ENCODE measurements around the gene ACSL1. TPM values are rescaled to one million over a fixed set of nuclear protein-coding genes. Genes with fewer than 3 reads are reported as not detected.

ACSL1 gene
- total and polyA plus RNA-seq, 7 experiments from 2014 or later: 5.7 to 80.1 (median 11.5) TPM

DNA sequence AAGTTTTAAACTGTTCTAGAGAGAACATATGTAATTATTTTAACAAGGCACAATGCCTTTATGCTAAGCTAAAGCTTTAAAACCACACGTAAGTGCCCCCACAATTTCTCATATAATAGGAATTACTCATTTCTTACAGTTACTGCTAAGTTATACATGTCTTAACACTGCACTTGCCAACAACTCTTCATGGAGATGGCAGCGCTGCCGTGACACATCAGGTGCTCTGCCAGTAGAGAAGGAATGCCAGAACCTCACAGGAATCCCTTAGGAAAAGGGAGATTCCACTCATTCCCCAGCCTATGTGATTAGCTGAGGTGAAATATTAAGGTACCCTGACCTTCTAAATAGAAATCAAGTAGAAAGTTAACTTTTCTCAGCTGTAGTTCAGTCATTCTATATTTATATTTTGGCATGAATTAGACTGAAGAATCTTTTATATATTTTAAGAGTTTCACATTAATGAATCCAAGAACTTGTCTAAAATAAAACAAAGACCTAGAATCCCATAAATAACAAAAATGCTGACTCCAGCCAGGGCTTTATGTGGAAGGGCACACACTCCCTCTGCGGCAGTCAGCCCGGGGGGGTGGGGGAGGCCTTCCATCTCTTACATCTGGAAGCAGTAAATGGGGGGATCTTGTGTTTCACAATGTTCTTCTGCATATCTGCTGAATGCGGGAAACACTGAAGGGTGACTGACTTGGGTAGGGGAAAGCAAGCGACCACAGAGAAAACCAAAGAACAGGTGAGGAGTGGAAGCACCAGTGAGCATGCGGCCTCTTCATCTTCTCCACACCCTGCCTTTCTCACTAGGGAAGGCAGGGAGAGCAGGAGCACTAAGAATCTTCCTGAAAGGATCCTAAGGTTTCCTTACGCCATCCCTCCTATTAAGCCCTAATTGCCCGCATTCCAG is 23.7 kb downstream of the ACSL1 start:
- no peaks in the 10 kb centered on the region for H3K9me3 ChIP-seq (ENCODE audit: control insufficient read depth in 2 of 3, low read length in 3 of 3)
- no peak for DNase-seq
- no peak overlapping the region for H3K27ac ChIP-seq (ENCODE audit: low read depth, low read length)
- no peaks in the 10 kb centered on the region for H3K27me3 Mint-ChIP-seq
- no peak for ATAC-seq
- no peak overlapping the region for H3K4me3 Mint-ChIP-seq
- no peak overlapping the region for H3K4me3 ChIP-seq (ENCODE audit: low read length)
- H3K36me3 Mint-ChIP-seq: peaks cover 9 to 48% (median 14%) of the 10 kb centered on the region in 5 donors
- ChIA-PET POLR2A (no interaction called here), CTCF (no interaction called here)
- H3K27me3 ChIP-seq (ENCODE audit: control insufficient read depth in 2 of 2, insufficient read depth in 2 of 2, low read length in 2 of 2): no peaks in the 10 kb centered on the region
- peaks cover 3 to 30% (median 8%) of the 10 kb centered on the region in 7 donors for H3K4me1 Mint-ChIP-seq
- no peak overlapping the region for H3K27ac Mint-ChIP-seq
- intact Hi-C loops (cut with micrococcal nuclease): no loop called here
- no peaks in the 10 kb centered on the region for H3K4me1 ChIP-seq (ENCODE audit: control insufficient read depth in 2 of 2, insufficient read depth in 2 of 2, low read length in 2 of 2)
- H3K36me3 ChIP-seq (ENCODE audit: control insufficient read depth in 2 of 3, insufficient read depth in 3 of 3, low read length in 3 of 3): peaks cover 0 to 5% (median 0%) of the 10 kb centered on the region in 3 experiments
- peaks cover 0 to 1% (median 0%) of the 10 kb centered on the region in 11 donors for H3K9me3 Mint-ChIP-seq

DNA sequence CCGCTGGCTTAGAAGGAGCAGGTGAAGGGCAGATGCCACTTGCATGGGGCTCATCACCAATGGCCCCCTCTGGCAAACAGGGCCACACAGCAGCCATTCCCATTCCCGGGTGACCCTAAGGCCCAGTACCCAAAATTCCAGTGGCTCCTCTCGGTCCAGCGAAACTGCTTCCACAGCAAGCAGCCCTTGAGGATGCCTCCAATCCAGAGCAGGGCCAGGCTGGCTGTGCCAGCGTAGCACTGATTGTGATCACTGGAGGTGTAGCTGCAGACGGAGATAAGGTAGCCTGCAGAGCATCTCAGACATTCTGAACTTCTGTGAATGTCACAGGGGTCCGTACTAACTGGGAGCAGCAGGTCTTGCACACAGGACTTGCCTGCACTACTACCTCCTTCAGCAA is 27.3 kb downstream of the ACSL1 start:
- peaks cover 0 to under 1% of the 10 kb centered on the region in 2 donors for H3K4me1 ChIP-seq (ENCODE audit: control insufficient read depth in 2 of 2, insufficient read depth in 2 of 2, low read length in 2 of 2)
- ChIA-PET POLR2A (no interaction called here), CTCF (no interaction called here)
- peak; percentile 8 for ATAC-seq
- H3K9me3 ChIP-seq (ENCODE audit: control insufficient read depth in 2 of 3, low read length in 3 of 3): no peaks in the 10 kb centered on the region
- DNase-seq: no peak
- Mint-ChIP-seq H3K4me3 (no peak overlapping the region), H3K9me3 (peaks cover 0 to 1% (median 0%) of the 10 kb centered on the region in 11 donors), H3K27ac (no peak overlapping the region), H3K36me3 (peaks cover 12 to 52% (median 15%) of the 10 kb centered on the region in 5 donors), H3K27me3 (no peaks in the 10 kb centered on the region), H3K4me1 (peaks cover 2 to 15% (median 8%) of the 10 kb centered on the region in 7 donors)
- peaks cover 0 to 5% (median 0%) of the 10 kb centered on the region in 3 experiments for H3K36me3 ChIP-seq (ENCODE audit: control insufficient read depth in 2 of 3, insufficient read depth in 3 of 3, low read length in 3 of 3)
- no peak overlapping the region for H3K4me3 ChIP-seq (ENCODE audit: low read length)
- no peak overlapping the region for H3K27ac ChIP-seq (ENCODE audit: low read depth, low read length)
- no peaks in the 10 kb centered on the region for H3K27me3 ChIP-seq (ENCODE audit: control insufficient read depth in 2 of 2, insufficient read depth in 2 of 2, low read length in 2 of 2)
- intact Hi-C loops (cut with micrococcal nuclease): no loop called here

DNA sequence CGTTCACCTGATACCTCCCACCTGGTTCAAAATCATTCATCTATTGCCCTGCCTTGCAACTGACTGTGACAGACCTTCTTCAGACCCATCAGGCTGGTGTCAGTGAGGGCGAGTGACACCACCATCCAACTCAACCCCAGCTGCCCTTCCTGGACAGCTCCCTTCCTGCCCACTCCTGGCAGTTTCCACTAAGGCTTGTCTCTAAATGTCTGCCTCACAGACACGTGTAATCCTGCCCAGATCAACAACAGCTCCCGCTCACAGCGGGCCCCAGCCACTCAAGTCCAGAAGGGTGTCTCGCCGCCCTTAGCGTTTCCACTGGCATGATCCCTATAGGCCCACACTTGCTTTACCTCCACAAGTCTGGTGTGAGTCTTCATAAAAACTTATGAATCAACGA is 28.9 kb downstream of the ACSL1 start:
- DNase-seq: no peak
- H3K4me1 ChIP-seq (ENCODE audit: control insufficient read depth in 2 of 2, insufficient read depth in 2 of 2, low read length in 2 of 2): peaks cover 0 to 9% of the 10 kb centered on the region in 2 donors
- H3K27me3 ChIP-seq (ENCODE audit: control insufficient read depth in 2 of 2, insufficient read depth in 2 of 2, low read length in 2 of 2): no peaks in the 10 kb centered on the region
- Mint-ChIP-seq H3K4me1 (peaks cover 9 to 22% (median 15%) of the 10 kb centered on the region in 7 donors), H3K9me3 (peaks cover 0 to 1% (median 0%) of the 10 kb centered on the region in 11 donors), H3K27ac (no peak overlapping the region), H3K27me3 (no peaks in the 10 kb centered on the region), H3K4me3 (no peak overlapping the region), H3K36me3 (peaks cover 6 to 40% (median 15%) of the 10 kb centered on the region in 5 donors)
- POLR2A ChIA-PET: interaction anchor here (1.2 kb wide), 1 partner anchor 8 kb away, joined by 3 read pairs; no protein-coding TSS in a partner anchor
- intact Hi-C loops (cut with micrococcal nuclease): no loop called here
- H3K36me3 ChIP-seq (ENCODE audit: control insufficient read depth in 2 of 3, insufficient read depth in 3 of 3, low read length in 3 of 3): peaks cover 0 to 5% (median 0%) of the 10 kb centered on the region in 3 experiments
- ATAC-seq: no peak
- H3K27ac ChIP-seq (ENCODE audit: low read depth, low read length): no peak overlapping the region
- H3K9me3 ChIP-seq (ENCODE audit: control insufficient read depth in 2 of 3, low read length in 3 of 3): no peaks in the 10 kb centered on the region
- CTCF ChIA-PET: no interaction called here
- no peak overlapping the region for H3K4me3 ChIP-seq (ENCODE audit: low read length)

DNA sequence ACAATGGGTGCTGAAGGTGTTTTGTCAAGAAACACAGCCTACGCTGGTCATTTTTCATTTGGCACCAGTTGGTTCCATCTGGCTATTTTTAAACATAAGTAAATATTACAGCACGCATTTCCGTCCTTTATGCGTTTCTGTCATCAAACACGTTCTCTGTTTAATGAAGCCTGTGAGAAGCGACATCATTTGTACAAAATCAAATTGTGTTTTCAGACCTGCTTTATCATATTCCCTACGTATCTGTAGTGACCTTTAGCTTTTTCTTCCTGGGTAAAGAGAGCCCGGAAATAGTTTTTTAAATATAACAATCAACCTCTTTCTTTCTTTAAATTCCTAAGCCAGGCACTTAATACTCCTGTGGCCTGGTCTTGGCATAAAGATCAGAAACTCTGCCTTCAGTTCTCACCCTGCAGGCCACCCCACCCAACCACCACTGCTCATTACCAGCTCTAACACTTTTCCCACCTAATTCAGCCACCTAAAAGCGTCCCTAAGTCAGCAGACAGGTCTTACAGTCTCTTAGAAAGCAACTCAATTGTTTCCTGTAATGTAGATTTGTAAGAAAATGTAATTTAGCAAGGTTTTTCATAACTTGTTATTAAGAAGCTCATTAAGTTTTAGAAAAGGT is 30.4 kb downstream of the ACSL1 start:
- H3K27me3 Mint-ChIP-seq: no peaks in the 10 kb centered on the region
- DNase-seq (no peak), ATAC-seq (no peak)
- H3K36me3 Mint-ChIP-seq: peaks cover 6 to 30% (median 14%) of the 10 kb centered on the region in 5 donors
- peaks cover 0 to 1% (median 0%) of the 10 kb centered on the region in 11 donors for H3K9me3 Mint-ChIP-seq
- peaks cover 12 to 34% (median 16%) of the 10 kb centered on the region in 7 donors for H3K4me1 Mint-ChIP-seq
- peaks cover 0 to 9% of the 10 kb centered on the region in 2 donors for H3K4me1 ChIP-seq (ENCODE audit: control insufficient read depth in 2 of 2, insufficient read depth in 2 of 2, low read length in 2 of 2)
- H3K27me3 ChIP-seq (ENCODE audit: control insufficient read depth in 2 of 2, insufficient read depth in 2 of 2, low read length in 2 of 2): no peaks in the 10 kb centered on the region
- H3K4me3 Mint-ChIP-seq: no peak overlapping the region
- no peak overlapping the region for H3K27ac ChIP-seq (ENCODE audit: low read depth, low read length)
- POLR2A ChIA-PET: no interaction called here
- H3K27ac Mint-ChIP-seq: peak overlapping the region in 2 of 9 donors; percentile 7 to 14
- H3K36me3 ChIP-seq (ENCODE audit: control insufficient read depth in 2 of 3, insufficient read depth in 3 of 3, low read length in 3 of 3): peaks cover 0 to 5% (median 0%) of the 10 kb centered on the region in 3 experiments
- no peaks in the 10 kb centered on the region for H3K9me3 ChIP-seq (ENCODE audit: control insufficient read depth in 2 of 3, low read length in 3 of 3)
- intact Hi-C loops (cut with micrococcal nuclease): no loop called here
- no peak overlapping the region for H3K4me3 ChIP-seq (ENCODE audit: low read length)
- CTCF ChIA-PET: interaction anchor here (0.6 kb wide), 1 partner anchor 429 kb away, joined by 3 read pairs; no protein-coding TSS in a partner anchor

DNA sequence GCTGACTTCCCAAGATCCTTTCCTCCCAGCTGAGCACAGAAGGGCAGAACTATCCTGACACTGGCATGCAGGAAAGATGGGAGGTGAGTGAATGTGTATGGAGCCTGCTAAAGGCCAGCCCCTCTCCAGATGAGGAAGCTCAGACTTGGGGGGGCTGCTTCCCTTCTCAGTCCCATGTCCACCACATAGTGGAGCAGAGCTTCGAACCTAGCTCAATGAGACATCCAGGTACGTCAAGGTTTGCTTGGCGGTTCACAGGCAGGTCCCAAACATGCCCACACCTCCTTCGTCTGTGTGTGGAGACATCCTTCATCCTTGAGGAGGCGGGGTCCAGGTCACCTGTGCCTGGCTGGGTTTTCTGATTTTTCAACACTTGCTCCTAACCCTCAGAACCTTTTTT is 31.3 kb downstream of the ACSL1 start:
- CTCF ChIA-PET: no interaction called here
- intact Hi-C loops (cut with micrococcal nuclease): no loop called here

DNA sequence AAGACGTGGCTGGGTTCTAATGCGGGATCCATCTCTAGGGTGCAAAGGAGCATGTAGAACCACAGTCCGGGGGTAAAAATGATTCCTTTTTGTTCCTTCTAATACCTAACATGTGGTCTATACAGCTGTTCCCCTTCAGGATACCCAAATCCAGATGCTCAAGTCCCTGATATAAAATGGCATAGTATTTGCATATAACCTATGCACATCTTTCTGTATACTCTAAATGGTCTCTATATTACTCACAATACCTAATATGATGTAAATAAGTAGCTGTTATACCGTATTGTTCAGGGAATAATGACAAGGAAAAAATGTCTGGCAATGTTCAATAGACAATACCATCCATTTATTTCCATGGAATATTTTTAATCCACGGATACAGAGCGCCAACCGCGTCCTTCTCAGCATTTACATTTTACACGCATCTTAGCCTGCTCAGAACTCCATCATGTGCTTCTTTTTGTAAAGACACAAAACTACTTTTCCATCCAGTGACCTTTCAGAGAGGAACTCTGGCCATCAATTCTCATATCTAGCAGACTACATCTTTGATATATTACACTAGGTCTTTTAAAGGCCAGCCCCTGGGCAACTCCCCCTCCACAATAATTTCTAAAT is 31.9 kb downstream of the ACSL1 start:
- no peak for DNase-seq
- Mint-ChIP-seq H3K4me3 (no peak overlapping the region), H3K4me1 (peaks cover 12 to 34% (median 16%) of the 10 kb centered on the region in 7 donors), H3K27ac (no peak overlapping the region), H3K27me3 (no peaks in the 10 kb centered on the region), H3K36me3 (peaks cover 6 to 30% (median 13%) of the 10 kb centered on the region in 5 donors), H3K9me3 (no peaks in the 10 kb centered on the region)
- H3K36me3 ChIP-seq (ENCODE audit: control insufficient read depth in 2 of 3, insufficient read depth in 3 of 3, low read length in 3 of 3): peaks cover 0 to 5% (median 0%) of the 10 kb centered on the region in 3 experiments
- no peaks in the 10 kb centered on the region for H3K9me3 ChIP-seq (ENCODE audit: control insufficient read depth in 2 of 3, low read length in 3 of 3)
- CTCF ChIA-PET: no interaction called here
- no peaks in the 10 kb centered on the region for H3K27me3 ChIP-seq (ENCODE audit: control insufficient read depth in 2 of 2, insufficient read depth in 2 of 2, low read length in 2 of 2)
- intact Hi-C loops (cut with micrococcal nuclease): no loop called here
- ATAC-seq: no peak
- H3K4me1 ChIP-seq (ENCODE audit: control insufficient read depth in 2 of 2, insufficient read depth in 2 of 2, low read length in 2 of 2): peaks cover 0 to 9% of the 10 kb centered on the region in 2 donors
- no peak overlapping the region for H3K27ac ChIP-seq (ENCODE audit: low read depth, low read length)
- POLR2A ChIA-PET: interaction anchor here (0.6 kb wide), 1 partner anchor 656 kb away, joined by 3 read pairs; no protein-coding TSS in a partner anchor
- H3K4me3 ChIP-seq (ENCODE audit: low read length): no peak overlapping the region

More for the DNA sequence above, 31.3 kb downstream of the ACSL1 start:
- no peaks in the 10 kb centered on the region for H3K9me3 ChIP-seq (ENCODE audit: control insufficient read depth in 2 of 3, low read length in 3 of 3)
- peaks cover 0 to 5% (median 0%) of the 10 kb centered on the region in 3 experiments for H3K36me3 ChIP-seq (ENCODE audit: control insufficient read depth in 2 of 3, insufficient read depth in 3 of 3, low read length in 3 of 3)
- no peaks in the 10 kb centered on the region for H3K27me3 ChIP-seq (ENCODE audit: control insufficient read depth in 2 of 2, insufficient read depth in 2 of 2, low read length in 2 of 2)
- H3K27ac ChIP-seq (ENCODE audit: low read depth, low read length): no peak overlapping the region
- Mint-ChIP-seq H3K36me3 (peaks cover 6 to 26% (median 9%) of the 10 kb centered on the region in 5 donors), H3K27me3 (no peaks in the 10 kb centered on the region), H3K4me1 (peaks cover 12 to 34% (median 16%) of the 10 kb centered on the region in 7 donors), H3K9me3 (peaks cover 0 to 1% (median 0%) of the 10 kb centered on the region in 11 donors), H3K4me3 (no peak overlapping the region), H3K27ac (no peak overlapping the region)
- no peak for ATAC-seq
- H3K4me3 ChIP-seq (ENCODE audit: low read length): no peak overlapping the region
- POLR2A ChIA-PET: no interaction called here
- no peak for DNase-seq
- H3K4me1 ChIP-seq (ENCODE audit: control insufficient read depth in 2 of 2, insufficient read depth in 2 of 2, low read length in 2 of 2): peaks cover 0 to 9% of the 10 kb centered on the region in 2 donors

All from naive thymus-derived CD4-positive, alpha-beta T cell (primary cell).